HepG2 (cell line): Measurements from ENCODE around the gene ANTKMT. TPM values are rescaled to one million over a fixed set of nuclear protein-coding genes. Genes with fewer than 3 reads are reported as not detected.

ENCODE experiments used
- ATAC-seq: fragments of 200-7000 bp; cut with Tn5 transposase; 3 replicates; pipeline ENCODE4 v1.9.1; 2020; ENCODE audit warnings: mild to moderate bottlenecking, moderate library complexity
- BruUV-seq: library from RNA; stranded (reverse); fragments of 400-500 nt; replicated peaks from 2 replicates; lab custom pipeline; 2021; lab: Mats Ljungman, UMichigan
- CTCF ChIA-PET: fragments of 300-600 bp; formaldehyde crosslinking; extraction: SDS; loops from one replicate; lab custom pipeline; 2021; ENCODE audit warnings: low total read pairs, inconsistent platforms, low intra/inter-chr PET ratio; lab: Yijun Ruan, JAX
- POLR2A ChIA-PET: fragments of 350-600 bp; sonication (Branson Sonifier 250); formaldehyde crosslinking; loops from one replicate; lab custom pipeline; 2020; ENCODE audit warnings: antibody characterized with exemption, inconsistent platforms; lab: Yijun Ruan, JAX
- DNase-seq: peaks from one replicate; pipeline ENCODE4 v3.0.0-alpha.2; 2015; ENCODE audit warnings: low spot score
- FAIRE-seq: peaks from 3 replicates; lab custom pipeline; 2011; peaks lifted over from hg19 to GRCh38; lab: Jason Lieb, UNC
- H2AFZ ChIP-seq: one replicate; pipeline ENCODE4 v1.6.1; 2011; ENCODE audit warnings: low read length, inconsistent platforms
- H3K27ac ChIP-seq: fragments of 300-600 bp; 3 replicates; pipeline ENCODE4 v1.8.0; 2011; ENCODE audit warnings: mixed run types, mild to moderate bottlenecking, mixed read lengths, low read length, inconsistent platforms; ENCODE audit not compliant: insufficient read depth; ENCODE audit errors: extremely low read length
- H3K27me3 ChIP-seq, 2 experiments: fragments of 200-600 bp in 1 of 2; 2 replicates in 1 of 2; 3 replicates in 1 of 2; pipeline versions ENCODE4 v1.6.0 to v1.8.0; 2011; ENCODE audit warnings: low read length in 2 of 2, mild to moderate bottlenecking in 2 of 2, moderate library complexity in 2 of 2, inconsistent platforms in 1 of 2; ENCODE audit not compliant: insufficient read depth in 2 of 2, control insufficient read depth in 1 of 2
- H3K36me3 ChIP-seq, 2 experiments: fragments of 200-600 bp in 1 of 2; replicated peaks in 1 of 2; 2 replicates in 1 of 2; 3 replicates in 1 of 2; pipeline versions ENCODE4 v1.5.1 to v1.8.0; 2011; ENCODE audit warnings: low read length in 2 of 2, inconsistent platforms in 1 of 2; ENCODE audit not compliant: insufficient read depth in 2 of 2, control insufficient read depth in 1 of 2
- H3K4me1 ChIP-seq: 2 replicates; pipeline ENCODE4 v1.5.1; 2012; ENCODE audit warnings: low read length, inconsistent platforms; ENCODE audit not compliant: insufficient read depth
- H3K4me2 ChIP-seq: 2 replicates; pipeline ENCODE4 v1.6.0; 2011; ENCODE audit warnings: low read depth, low read length, inconsistent platforms
- H3K4me3 ChIP-seq, 3 experiments: fragments of 200-600 bp in 1 of 3; sonication (generic), shearing (Covaris generic) in 1 of 3; replicated peaks in 1 of 3; 2 replicates each; pipeline ENCODE4 v1.5.1; 2011 to 2016; ENCODE audit warnings: low read length in 3 of 3, inconsistent platforms in 2 of 3, low read depth in 2 of 3, mild to moderate bottlenecking in 2 of 3, control low read depth in 1 of 3, mixed read lengths in 1 of 3; ENCODE audit not compliant: insufficient read depth in 1 of 3
- H3K79me2 ChIP-seq: one replicate; pipeline ENCODE4 v1.6.1; 2011; ENCODE audit warnings: low read length, inconsistent platforms; ENCODE audit not compliant: insufficient read depth
- H3K9ac ChIP-seq: 2 replicates; pipeline ENCODE4 v1.6.0; 2011; ENCODE audit warnings: mild to moderate bottlenecking, low read depth, low read length, inconsistent platforms; ENCODE audit not compliant: insufficient read depth
- H3K9me3 ChIP-seq: 2 replicates; pipeline ENCODE4 v1.5.1; 2012; ENCODE audit warnings: mild to moderate bottlenecking, low read length
- H4K20me1 ChIP-seq: 2 replicates; pipeline ENCODE4 v1.6.0; 2011; ENCODE audit warnings: inconsistent platforms, mild to moderate bottlenecking, low read length, moderate library complexity; ENCODE audit not compliant: insufficient read depth
- ATF2 ChIP-seq: sonication (generic); formaldehyde crosslinking; IDR thresholded peaks from 2 replicates; pipeline ENCODE4 v1.4.0; 2020; ENCODE audit warnings: missing genetic modification reagents
- JUNB ChIP-seq: sonication (generic); formaldehyde crosslinking; IDR thresholded peaks from 2 replicates; pipeline ENCODE4 v1.8.0; 2022; ENCODE audit warnings: missing genetic modification reagents, mild to moderate bottlenecking, borderline replicate concordance
- KDM4B ChIP-seq: sonication (generic); formaldehyde crosslinking; IDR thresholded peaks from 2 replicates; pipeline ENCODE4 v1.4.0; 2020; ENCODE audit warnings: missing genetic modification reagents
- MBD4 ChIP-seq: IDR thresholded peaks from 2 replicates; pipeline ENCODE4 v1.6.1; 2012; ENCODE audit warnings: low read length, inconsistent platforms, borderline replicate concordance
- MXI1 ChIP-seq: IDR thresholded peaks from 3 replicates; pipeline ENCODE4 v1.6.1; 2012; ENCODE audit warnings: low read depth, low read length, inconsistent platforms, borderline replicate concordance
- ZFYVE20 ChIP-seq: sonication (generic); formaldehyde crosslinking; IDR thresholded peaks from 2 replicates; pipeline ENCODE4 v1.8.0; 2023; ENCODE audit warnings: low read depth, mild to moderate bottlenecking, moderate library complexity, missing genetic modification reagents, borderline replicate concordance
- ZNF460 ChIP-seq: sonication (generic); formaldehyde crosslinking; IDR thresholded peaks from 2 replicates; pipeline ENCODE4 v1.5.1; 2020; ENCODE audit warnings: missing genetic modification reagents, mild to moderate bottlenecking, borderline replicate concordance
- ZNF503 ChIP-seq: sonication (generic); formaldehyde crosslinking; IDR thresholded peaks from 2 replicates; pipeline ENCODE4 v1.4.0; 2020; ENCODE audit warnings: missing genetic modification reagents
- ZNF629 ChIP-seq: sonication (generic); formaldehyde crosslinking; conservative IDR thresholded peaks from 2 replicates; pipeline ENCODE4 v1.5.0; 2020; ENCODE audit warnings: missing genetic modification reagents
- WGBS: methylation state at CpG from one replicate; pipeline ENCODE4 v1.1.6; 2017; ENCODE audit warnings: low lambda C conversion rate; 5-methylcytosine and 5-hydroxymethylcytosine counted together
- in situ Hi-C: cut with HindIII; loops from 2 replicates; pipeline ENCODE4 v1.10.0; 2017; ENCODE audit warnings: low pct_unique_long_range_greater_than_20kb; ENCODE audit not compliant: extremely low pct_ligation_motif_present
- intact Hi-C: fragments of 100-400 bp; cut with micrococcal nuclease; formaldehyde crosslinking; loops from one replicate; pipeline ENCODE4 v1.10.0; 2022; ENCODE audit not compliant: unreplicated experiment
- polyA plus RNA-seq, 8 experiments: library from polyadenylated mRNA; depleted of rRNA in 3 of 8; stranded (reverse) in 7 of 8; unstranded in 1 of 8; fragments of >200 nt; fragmentation: Illumina TruSeq in 4 of 8; extraction: Trizol in 4 of 8; gene quantifications; 2 replicates each; pipeline versions ENCODE4 v1.2.1 to v1.2.3, GENCODE V29; 2011 to 2016; ENCODE audit warnings: low read depth in 4 of 8, missing spikeins in 1 of 8, mixed read lengths in 1 of 8; ENCODE audit not compliant: insufficient read depth in 1 of 8
- total RNA-seq, 5 experiments: library from RNA; depleted of rRNA; stranded (reverse); fragments of >200 nt; fragmentation: Illumina TruSeq; extraction: Trizol; gene quantifications; 2 replicates each; pipeline ENCODE4 v1.2.3, GENCODE V29; 2016; ENCODE audit warnings: low read depth in 1 of 5

Gene ANTKMT
- total and polyA plus RNA-seq, 2 of the 13 experiments (the other 11 are each of a cell fraction or from before 2014, with no cell fraction given), result 7.5 to 47.8 TPM

- no TSS peak for BruUV-seq
Observed at GRCh38 chr16:698911-699671, 21.9 kb upstream of the ANTKMT start.

GRCh38 chr16:700684-701584 is 20.0 kb upstream of the ANTKMT start:
- ChIA-PET CTCF (no interaction called here), POLR2A (no interaction called here)
- 24% methylated on average over 7 of the region's 76 CpGs for WGBS
- H2AFZ ChIP-seq, result no peak overlapping the region
- intact Hi-C loops (no loop called here), in situ Hi-C loops (no loop called here)
- no peaks in the 10 kb centered on the region for H3K9me3 ChIP-seq
- BruUV-seq, result no TSS peak
- peak; percentile 68 for ATAC-seq
- H3K4me1 ChIP-seq, result peaks cover under 1% of the 10 kb centered on the region; the same call in 1 of the 2 replicates
- H3K27ac ChIP-seq, result no peak overlapping the region
- H3K4me2 ChIP-seq, result no peak overlapping the region
- no peaks in the 10 kb centered on the region for H3K79me2 ChIP-seq
- FAIRE-seq, result no peak
- H3K9ac ChIP-seq, result no peak overlapping the region
- H3K4me3 ChIP-seq, result no peak overlapping the region
- H3K27me3 ChIP-seq, result peaks cover 27 to 64% of the 10 kb centered on the region in 2 experiments
- H3K36me3 ChIP-seq, result no peaks in the 10 kb centered on the region
- H4K20me1 ChIP-seq, result peaks cover 3% of the 10 kb centered on the region; the same call in 1 of the 2 replicates
- no peak for DNase-seq
- TF ChIP-seq ATF2 (peak; percentile 42; the same call in 1 of the 2 replicates), MBD4 (no peak), ZFYVE20 (CRISPR knock-in tag) (peak; percentile 89; the same call in 1 of the 2 replicates), ZNF503 (CRISPR knock-in tag) (0 out of 2 replicates have a peak, but pooled peaks have one; percentile 45), MXI1 (peak; percentile 58; the same call in 1 of the 3 replicates), ZNF460 (CRISPR knock-in tag) (no peak), KDM4B (no peak)

More at GRCh38 chr16:698911-699671, 21.9 kb upstream of the ANTKMT start:
- Histone ChIP-seq H3K4me1 (peaks cover 7% of the 10 kb centered on the region), H3K79me2 (no peaks in the 10 kb centered on the region), H3K9ac (no peak overlapping the region), H3K9me3 (no peaks in the 10 kb centered on the region), H3K4me2 (no peak overlapping the region), H3K27ac (no peak overlapping the region), H3K4me3 (no peak overlapping the region), H2AFZ (no peak overlapping the region), H3K36me3 (no peaks in the 10 kb centered on the region), H3K27me3 (peaks cover 27 to 69% of the 10 kb centered on the region in 2 experiments), H4K20me1 (peaks cover 3% of the 10 kb centered on the region; the same call in 1 of the 2 replicates)
- DNase-seq, result no peak
- TF ChIP-seq ZNF629 (CRISPR knock-in tag) (peak; percentile 85), JUNB (CRISPR knock-in tag) (no peak)
- no peak for FAIRE-seq
- POLR2A ChIA-PET, result no interaction called here
- WGBS, result 19% methylated on average over 3 of the region's 19 CpGs
- CTCF ChIA-PET, result no interaction called here
- intact Hi-C loops (no loop called here), in situ Hi-C loops (no loop called here)
- ATAC-seq, result no peak
